CD4-positive, alpha-beta T cell treated with Interleukin-10 for 1 hour (primary cell): ENCODE results near the gene BCAS3.
A peak's percentile ranks its signal among the peaks of the same experiment; 100 is the strongest.

ENCODE experiments used
- DNase-seq: peaks from one replicate; pipeline ENCODE4 v3.0.0-alpha.2; 2020

The BCAS3 gene

DNA sequence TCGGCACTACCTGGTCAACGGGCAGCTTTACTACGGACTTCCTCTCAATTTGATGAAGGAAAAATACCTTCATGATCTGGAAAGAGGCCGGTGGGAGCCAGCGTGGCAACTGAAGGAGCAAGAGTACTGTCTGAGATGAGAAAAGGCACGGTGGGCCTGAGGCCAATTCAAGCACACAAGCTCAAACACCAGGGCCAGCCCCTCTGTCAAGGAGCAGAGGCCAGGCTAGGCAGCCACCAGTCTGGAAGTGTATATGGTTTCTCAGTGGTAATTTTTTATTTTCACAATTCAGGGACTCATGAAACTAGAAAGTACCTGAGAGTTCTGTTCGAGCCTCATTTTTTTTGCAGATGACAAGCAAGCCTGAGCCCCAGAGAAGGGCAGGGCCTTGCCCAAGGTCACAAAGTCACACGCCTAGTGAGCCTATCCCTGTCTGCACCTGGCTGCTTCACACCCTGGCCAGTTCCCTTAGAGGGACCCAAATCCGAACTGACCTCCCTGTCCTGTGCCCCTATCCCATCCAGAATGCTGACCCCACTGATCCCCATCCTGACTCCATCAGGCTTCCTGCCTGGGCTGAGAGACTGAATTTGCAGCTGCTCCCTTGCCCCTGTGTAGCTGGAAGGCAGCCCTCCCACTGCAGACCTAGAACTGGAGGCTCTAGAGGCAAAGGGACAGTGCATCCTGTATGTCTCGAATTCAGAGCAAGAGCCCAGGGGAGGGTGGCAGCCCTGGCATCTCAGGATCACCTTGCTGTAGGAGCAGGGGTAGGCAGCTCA is 717.2 kb downstream of the BCAS3 start:
- no peak for DNase-seq

DNA sequence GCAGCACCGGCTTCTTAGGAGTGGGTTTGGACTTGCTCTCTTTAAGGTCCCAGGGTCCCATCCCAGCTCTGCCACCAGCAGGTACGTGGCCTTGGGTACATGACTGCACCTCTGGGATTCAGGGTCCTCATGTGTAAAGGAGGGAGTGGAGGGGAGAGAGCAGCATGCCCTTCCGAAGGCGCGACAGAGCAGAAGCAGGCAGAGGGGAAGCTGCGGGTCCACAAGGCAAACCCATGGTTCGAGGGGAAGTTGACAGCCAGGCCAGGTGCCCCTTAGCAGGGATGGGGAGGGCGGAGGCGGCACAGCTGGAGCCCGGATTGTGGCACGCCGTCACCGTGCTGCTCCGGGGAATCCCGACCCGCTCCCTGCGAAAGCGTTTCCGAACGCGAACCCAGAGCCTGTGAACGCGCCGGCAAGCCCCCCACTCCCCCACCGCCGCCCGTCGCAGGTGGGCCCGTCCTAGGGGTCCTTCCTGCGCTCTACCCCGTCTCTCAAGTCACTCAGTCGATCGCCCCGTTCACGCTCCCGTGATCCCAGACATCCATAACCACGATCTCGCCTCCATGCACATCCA is 717.8 kb downstream of the BCAS3 start:
- no peak for DNase-seq

DNA sequence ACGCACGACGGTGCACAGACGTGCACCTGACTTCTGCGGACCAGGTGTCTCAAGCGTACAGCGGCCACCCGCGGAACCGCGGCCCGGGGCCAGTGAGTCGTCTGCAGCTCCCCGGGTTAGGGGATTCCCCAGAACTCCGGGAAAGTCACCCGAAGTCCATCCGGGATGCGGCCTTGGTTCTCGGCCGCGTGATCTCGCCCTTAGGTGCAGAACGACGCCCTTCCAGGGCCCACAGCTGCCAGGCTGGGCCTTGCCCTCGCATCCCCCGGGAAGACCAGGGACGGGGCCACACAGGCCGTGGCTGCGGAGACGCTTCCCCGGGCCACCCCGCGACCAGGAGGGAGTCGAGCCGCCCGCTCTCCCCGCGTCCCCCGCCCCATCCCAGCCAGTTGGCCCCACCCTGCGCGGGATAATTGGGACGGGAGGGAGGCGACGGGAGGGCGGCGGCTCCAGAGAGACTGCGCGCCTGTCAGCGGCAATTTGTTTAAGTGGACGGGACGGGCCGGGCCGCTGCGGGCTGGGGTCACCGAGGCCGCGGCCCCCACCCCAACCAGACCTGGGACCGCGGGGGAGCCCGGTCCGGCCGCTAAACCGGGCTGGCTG is 718.4 kb downstream of the BCAS3 start:
- DNase-seq, result no peak

DNA sequence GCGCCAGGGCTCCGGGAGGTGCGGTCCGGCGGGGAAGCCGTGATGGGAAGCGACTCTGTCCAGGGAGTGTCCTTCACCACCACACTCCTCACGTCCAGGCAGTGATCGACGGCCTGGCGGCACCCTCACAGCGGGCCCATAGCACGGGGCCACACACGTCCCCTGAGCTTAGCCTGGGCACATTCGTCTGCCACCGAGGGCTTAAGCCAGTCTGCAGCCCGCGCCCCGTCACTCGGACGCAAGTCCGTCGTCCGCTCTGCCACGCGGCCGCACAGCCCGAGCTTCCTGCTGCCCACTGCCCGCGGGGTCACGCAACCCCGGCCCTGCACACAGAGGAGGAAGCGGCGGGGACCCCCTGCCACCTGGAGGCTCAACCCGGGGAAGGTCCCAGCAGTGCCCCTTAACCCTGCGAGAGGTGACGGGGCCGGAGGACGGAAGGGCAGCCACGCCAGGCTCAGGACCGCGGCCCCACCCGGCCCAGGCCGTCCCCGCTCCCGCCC is 719.0 kb downstream of the BCAS3 start:
- DNase-seq, result no peak

DNA sequence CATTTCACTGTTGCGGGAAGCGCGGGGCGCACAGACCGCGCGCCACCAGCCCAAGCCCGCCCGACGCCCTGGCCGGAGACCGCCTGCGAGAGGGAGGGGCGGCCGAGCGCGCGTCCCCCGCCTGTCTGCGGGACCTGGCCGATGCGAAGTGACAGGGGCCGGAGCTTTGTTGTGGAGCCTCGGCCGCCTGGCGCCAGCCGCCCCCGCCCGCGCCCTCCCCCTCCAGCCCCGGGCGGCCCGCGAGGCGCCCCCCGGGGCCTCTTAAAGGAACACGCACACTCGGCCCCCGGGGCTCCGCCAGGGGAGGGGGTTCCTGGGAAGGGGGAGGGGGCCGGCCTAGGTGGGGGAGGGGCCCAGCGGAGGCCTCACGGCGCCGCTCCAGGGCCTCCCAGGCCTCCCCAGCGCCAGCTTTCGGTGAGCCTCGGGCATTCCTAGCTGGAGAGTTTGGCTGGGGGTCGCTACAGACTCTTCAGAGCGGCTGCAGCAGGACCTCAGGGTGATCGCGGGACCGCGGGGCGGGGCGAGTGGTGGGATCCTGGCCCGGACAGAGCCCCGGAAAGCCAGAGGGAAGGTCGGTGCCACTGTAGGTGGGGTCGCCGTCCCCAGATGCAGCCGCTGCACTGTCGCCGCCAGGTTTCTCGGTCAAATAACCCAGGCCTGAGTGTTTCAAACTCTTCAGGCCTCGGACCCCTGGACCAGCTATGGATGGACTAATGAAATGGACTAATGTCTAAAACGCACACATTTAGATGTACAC is 719.6 kb downstream of the BCAS3 start:
- no peak for DNase-seq

DNA sequence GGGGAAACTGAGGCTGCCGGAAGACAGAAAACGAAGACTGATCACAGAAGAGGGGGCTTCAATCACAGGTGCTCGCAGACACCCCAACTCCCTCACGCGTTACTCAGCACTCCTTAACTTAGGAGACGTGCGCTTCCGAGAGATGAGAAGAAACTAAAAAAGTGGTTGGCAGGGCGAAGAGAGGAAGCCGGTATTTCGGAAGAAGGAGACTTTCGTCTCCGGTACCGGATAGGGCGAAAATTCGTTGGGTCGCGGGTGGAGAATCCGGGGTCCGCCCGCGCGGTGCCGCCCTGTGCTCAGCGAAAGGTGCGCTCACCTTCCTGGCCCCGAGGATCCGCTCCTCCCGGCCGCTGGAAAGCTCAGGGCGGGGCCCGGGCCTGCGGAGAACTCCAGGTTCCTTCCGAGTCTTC is 721.1 kb downstream of the BCAS3 start:
- DNase-seq, result no peak

DNA sequence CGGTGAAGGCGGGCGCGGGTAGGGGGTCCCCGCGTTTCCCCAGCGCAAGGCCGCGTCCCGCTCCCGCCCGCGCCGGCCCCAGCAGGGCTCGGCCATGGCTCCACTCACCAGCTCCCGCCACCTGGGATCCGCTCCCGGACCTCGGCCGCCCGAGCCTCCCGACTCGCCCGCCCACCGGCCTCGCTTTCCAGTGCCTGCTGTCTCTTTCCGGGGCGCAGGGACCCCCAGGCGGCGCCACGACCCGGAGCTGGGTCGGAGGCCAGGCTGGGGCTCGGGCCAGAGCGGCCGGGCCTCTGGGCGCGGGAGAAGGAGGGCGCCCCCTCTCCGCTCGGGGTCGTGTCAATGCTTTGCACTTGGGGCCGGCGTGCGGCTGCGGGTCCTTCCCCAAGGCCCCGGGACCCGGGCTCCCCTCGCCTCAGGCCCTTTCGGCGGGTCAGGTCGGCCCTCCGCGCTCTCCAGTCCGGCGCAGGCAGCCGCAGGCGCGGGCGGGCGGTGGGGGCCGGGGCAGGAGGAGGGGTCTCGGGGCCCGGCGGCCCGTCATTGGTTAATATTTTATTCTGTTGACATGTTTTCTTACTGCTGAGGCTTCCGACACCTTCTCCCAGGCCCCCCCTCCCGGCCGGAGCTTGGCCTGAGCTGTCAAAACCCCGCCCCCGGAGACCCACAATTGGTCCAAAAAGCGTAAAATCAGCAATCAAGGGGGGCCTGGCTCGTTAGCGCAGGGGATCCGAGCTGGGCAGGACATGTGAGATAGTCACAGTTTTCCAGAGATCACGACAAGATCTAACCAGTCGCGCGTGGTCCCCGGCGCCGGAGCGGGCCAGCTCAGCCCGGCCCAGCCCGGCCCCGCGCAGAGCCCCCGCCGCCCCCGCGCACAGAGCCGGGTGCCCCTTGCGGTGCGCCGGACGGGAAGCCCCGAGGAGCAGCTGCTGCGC is 721.7 kb downstream of the BCAS3 start, which contains the start of gene TBX2:
Gene TBX2, plus strand, starts transcription at position 713 of the 935 bp plus-strand sequence. CDS start 334 bp downstream, outside the sequence.
- DNase-seq, result no peak

DNA sequence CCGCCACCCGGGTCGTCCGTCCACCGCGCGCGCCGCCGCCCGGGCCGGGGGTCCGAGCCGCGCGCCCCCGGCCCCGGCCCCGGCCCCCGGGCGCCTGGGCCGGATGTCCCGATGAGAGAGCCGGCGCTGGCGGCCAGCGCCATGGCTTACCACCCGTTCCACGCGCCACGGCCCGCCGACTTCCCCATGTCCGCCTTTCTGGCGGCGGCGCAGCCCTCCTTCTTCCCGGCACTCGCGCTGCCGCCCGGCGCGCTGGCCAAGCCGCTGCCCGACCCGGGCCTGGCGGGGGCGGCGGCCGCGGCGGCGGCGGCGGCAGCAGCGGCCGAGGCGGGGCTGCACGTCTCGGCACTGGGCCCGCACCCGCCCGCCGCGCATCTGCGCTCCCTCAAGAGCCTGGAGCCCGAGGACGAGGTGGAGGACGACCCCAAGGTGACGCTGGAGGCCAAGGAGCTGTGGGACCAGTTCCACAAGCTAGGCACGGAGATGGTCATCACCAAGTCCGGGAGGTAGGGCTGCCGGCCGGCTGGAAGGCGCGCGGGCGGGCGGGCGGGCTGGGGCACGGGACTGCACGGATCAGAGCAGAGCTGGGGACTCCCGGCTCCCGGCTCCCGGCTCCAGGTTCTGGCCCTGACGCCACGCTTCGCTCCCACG is 722.5 kb downstream of the BCAS3 start:
- no peak for DNase-seq

DNA sequence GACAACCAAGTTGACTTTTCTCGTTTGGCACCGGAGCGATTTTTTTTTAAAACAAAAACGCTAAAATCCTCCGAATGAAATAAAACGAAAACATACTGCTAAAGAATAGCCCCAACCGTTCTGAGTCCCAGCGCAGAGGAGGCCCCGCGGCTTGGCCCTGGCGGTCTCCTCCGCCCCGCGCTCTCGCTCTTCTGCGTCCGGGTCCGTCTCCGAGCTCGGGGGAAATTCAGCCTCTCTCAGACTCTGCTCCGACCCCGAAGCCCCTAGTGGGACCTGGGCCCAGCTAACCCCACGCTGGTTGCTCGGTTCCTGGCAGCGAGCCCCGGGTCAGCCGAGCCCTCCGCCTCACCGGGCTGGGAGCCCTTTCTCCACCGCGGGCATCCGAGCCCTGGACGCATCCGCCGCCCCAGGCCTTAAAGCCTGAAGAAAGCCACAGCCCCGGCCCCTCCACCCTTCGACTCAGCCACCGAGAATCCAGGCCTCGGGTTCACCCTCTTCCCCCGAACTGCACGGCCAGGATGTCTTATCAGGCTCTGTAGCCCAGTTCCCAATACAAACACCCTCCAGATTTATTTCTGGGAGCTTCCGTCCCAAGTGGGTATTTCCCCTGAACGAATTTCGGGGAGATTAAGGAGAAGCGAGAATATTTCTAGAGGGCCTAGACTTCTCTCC is 723.2 kb downstream of the BCAS3 start:
- no peak for DNase-seq

DNA sequence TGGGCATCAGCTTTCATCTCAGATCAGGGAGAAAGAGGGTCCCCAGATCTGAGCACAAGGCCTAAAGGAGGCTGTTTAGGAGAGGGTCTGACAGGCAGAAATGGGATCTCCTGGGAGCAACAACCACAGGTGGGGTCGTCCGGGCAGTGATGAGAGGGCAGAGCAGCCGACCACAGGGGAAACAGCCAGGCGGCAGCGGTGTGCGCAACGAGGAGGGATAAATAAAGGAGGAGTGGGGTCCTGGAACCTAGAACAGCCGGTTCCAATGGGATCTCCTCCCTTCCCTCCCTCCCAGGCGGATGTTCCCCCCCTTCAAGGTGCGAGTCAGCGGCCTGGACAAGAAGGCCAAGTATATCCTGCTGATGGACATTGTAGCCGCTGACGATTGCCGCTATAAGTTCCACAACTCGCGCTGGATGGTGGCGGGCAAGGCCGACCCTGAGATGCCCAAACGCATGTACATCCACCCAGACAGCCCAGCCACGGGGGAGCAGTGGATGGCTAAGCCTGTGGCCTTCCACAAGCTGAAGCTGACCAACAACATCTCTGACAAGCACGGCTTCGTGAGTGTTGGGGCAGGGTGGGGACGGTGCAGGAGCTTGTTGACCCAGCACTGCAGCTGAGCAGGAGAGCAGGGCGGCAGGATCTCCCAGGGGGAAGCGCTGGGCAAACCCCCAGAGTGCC is 723.9 kb downstream of the BCAS3 start:
- DNase-seq, result no peak

DNA sequence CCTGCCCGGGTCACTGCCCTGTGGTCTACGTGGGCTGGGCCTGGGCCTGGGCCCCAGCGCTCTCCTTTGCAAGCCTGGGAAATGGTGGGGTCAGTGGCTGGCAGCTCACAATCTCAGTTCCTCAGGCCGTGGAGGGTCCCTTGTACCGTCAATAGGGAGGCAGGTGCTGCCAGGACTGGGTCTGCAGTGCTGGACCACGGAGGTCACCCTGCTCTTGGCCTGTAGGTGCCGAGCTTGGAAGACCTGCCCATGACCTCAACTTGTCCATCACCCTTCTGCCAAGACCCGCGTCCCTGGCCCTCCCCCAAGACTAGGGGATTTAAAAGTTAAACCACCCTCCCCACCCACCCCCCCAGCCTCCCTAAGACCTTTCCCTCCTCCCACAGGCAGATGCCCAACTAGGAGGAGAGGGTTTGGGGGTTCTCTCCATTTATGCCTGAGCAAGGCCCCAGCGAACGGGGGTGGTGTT is 724.5 kb downstream of the BCAS3 start:
- no peak for DNase-seq

DNA sequence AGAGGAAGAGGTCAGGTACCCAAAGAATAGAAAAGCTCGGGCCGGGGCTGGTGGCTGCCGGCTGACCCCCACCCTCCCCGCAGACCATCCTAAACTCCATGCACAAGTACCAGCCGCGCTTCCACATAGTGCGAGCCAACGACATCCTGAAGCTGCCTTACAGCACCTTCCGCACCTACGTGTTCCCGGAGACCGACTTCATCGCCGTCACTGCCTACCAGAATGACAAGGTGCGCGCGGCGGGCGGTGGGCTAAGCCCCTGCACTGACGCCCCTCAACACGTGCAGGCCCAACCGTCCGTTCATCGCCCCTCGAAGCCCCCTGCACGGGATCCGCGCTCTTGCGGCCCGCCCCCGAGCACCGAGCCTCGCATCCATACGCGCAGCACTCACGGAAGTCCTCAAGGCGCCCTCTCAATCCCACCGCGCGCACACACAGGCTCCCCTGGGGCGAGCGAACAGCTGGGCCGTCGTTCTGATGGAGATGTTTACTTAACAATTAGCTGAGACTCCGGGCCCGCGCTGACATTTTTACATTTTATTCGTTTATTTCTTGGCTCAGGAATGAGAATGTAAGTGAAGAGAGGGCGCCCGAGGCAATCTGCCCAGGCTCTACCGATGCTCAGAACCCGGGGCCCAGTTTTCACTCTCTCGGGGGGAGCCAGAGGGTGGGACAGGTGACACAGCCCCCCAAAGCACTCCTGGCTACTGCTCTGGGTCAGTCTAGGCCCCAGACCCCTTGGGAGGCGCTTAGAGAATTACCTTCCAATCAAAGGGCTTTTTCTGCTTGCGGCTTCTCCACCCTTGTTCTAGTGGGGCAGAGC is 725.5 kb downstream of the BCAS3 start:
- peak; percentile 19 for DNase-seq

DNA sequence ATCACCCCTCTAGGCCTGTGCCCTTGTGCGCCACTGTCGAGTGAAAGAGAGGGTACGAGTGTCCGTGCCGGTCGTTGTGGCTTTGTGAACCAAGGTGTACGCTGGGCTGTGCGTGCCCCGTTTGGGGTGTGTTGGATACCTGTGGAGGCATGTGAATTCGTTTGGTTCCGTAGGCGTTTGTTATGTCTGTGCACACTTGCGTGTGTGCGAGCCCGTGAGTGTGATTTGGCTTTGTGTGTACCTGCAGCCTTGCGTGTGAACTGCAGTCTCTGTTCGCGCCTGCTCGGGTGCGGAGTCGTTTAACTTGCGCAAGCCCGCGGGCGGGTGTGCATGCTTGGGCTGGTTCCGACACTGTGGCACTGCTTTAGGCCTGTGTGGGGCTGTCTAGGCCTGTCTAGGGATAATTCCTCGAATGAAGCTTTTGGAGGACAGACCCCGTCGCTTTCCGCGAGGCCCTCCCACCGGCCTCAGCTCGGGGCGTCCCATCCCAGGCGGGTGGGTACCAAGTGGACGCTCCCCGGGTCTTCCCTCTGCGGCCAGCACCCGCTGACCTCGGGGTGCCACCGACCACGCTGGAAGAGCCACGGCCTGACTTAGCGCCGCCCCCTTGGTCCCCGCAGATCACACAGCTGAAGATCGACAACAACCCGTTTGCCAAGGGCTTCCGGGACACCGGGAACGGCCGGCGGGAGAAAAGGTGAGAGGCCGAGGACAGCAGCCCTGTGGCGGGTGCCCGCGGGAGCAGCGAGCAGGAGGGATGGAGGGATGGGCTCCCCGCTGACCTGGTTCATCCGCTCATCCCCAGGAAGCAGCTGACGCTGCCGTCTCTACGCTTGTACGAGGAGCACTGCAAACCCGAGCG is 726.4 kb downstream of the BCAS3 start:
- peak; percentile 16 for DNase-seq

DNA sequence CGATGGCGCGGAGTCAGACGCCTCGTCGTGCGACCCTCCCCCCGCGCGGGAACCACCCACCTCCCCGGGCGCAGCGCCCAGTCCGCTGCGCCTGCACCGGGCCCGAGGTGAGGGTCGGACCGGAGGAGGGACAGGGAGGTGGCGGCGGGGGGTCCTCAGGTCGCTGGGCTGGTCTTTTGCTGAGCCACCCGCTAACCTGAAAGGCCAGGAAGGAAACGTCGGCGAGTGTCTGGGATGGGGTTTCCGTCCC is 726.9 kb downstream of the BCAS3 start:
- no peak for DNase-seq

DNA sequence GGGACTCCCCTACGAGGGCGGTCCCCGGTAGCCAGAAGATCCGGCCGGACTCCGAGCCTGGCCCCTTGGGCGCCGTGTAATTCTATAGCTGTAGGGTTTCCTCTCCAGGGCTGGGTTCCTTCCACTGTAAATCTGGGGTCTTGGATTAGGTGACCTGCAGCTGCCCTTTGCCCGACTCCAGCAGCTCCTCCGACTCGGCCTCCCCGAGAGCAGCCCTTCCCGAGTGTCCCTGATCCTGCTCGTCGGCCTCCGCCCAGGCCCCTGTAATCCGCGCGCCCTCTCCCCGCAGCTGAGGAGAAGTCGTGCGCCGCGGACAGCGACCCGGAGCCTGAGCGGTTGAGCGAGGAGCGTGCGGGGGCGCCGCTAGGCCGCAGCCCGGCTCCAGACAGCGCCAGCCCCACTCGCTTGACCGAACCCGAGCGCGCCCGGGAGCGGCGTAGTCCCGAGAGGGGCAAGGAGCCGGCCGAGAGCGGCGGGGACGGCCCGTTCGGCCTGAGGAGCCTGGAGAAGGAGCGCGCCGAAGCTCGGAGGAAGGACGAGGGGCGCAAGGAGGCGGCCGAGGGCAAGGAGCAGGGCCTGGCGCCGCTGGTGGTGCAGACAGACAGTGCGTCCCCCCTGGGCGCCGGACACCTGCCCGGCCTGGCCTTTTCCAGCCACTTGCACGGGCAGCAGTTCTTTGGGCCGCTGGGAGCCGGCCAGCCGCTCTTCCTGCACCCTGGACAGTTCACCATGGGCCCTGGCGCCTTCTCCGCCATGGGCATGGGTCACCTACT is 727.4 kb downstream of the BCAS3 start:
- DNase-seq, result no peak

DNA sequence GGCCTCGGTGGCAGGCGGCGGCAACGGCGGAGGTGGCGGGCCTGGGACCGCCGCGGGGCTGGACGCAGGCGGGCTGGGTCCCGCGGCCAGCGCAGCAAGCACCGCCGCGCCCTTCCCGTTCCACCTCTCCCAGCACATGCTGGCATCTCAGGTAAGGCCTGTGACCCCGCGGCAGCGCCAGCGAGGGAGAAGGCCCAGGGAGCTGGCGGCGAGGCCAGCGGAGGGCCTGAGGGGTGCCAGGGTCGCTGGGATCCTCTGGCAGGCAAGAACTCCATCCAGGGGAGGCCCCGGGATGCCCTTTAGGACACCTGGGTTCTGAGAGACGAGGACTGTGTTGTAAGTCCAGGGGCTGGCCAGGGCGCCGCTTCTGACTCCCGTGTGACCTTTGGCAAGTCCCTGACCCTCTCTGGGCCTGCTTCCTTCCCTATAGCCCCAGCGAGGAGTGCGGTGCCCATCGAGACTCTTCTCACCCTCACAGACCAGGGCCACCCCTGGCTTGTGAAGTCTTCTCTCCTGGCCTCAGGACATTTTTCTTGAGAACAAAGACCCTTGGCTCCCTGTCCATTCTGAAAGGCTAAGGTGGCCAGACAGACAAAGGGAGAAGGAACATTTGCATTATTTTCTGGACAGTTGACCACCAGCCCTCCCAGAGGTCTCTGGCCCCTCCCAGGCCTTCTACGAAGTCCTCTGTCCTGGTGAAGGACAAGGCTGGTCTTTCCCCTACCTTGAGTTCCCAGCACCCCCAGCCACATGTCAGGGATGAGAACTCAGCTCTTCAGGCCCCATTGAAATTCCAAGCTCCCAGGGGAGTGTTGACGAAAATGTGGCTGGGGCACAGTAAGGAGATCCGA is 728.3 kb downstream of the BCAS3 start:
- no peak for DNase-seq

DNA sequence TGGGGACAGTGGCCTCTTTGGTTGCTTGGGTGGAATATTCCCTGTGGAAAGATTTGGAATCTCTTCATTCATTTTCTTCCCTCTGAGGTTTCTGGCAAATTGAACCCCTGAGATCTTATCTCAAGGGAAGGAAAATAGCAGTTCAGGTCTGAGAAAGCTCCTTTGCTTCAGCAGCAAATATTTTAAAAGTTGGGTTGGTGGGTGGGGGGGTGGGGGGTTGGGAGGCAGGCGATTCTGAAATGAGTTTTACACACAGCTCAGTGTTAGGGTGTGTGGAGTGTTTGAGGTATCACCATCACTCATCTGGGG is 728.8 kb downstream of the BCAS3 start:
- no peak for DNase-seq
